ENCODE results near the gene MICAL3. TPM values are rescaled to one million over a fixed set of nuclear protein-coding genes. Genes with fewer than 3 reads are reported as not detected.

Gene MICAL3
- total and polyA plus RNA-seq, 9 of the 15 experiments (the other 6 are each of a cell fraction or from before 2014, with no cell fraction given) = 0.53 to 32.1 (median 12.3) TPM

GRCh38 chr22:17888855-17889254 lies 135.5 kb downstream of the MICAL3 start (continued):
- TF ChIP-seq RREB1 (CRISPR knock-in tag; IDR thresholded peaks at IDR 0.05) (no peak), DEAF1 (CRISPR knock-in tag; IDR thresholded peaks at IDR 0.05) (peak; percentile 27; the same call in 1 of the 2 replicates), JUND (IDR thresholded peaks at IDR 0.05; ENCODE audit: borderline replicate concordance, low read depth, low read length) (peak; percentile 43; the same call in 1 of the 2 replicates), JUND (tag; IDR thresholded peaks at IDR 0.05; ENCODE audit: borderline replicate concordance, low read depth, low read length) (no peak; the same call in 2 of the 3 replicates), ZNF449 (CRISPR knock-in tag; IDR thresholded peaks at IDR 0.05) (no peak), FOSL1 (tag; conservative IDR thresholded peaks at IDR 0.05) (no peak), CAMTA2 (CRISPR knock-in tag; conservative IDR thresholded peaks at IDR 0.05) (no peak), CLOCK (CRISPR knock-in tag; IDR thresholded peaks at IDR 0.05; ENCODE audit: borderline replicate concordance) (no peak), BHLHE40 (IDR thresholded peaks at IDR 0.05; ENCODE audit: low read length) (no peak), ID3 (CRISPR knock-in tag; IDR thresholded peaks at IDR 0.05) (no peak), ID3 (tag; IDR thresholded peaks at IDR 0.05) (no peak), SRSF9 (IDR thresholded peaks at IDR 0.05; ENCODE audit: borderline replicate concordance, low read depth, low read length) (no peak), MEIS2 (IDR thresholded peaks at IDR 0.05; ENCODE audit: partially characterized antibody) (peak; percentile 53), TEAD4 (IDR thresholded peaks at IDR 0.05; ENCODE audit: low read length) (no peak), TEAD4 (CRISPR knock-in tag; IDR thresholded peaks at IDR 0.05; ENCODE audit: borderline replicate concordance) (no peak), ZNF263 (CRISPR knock-in tag; IDR thresholded peaks at IDR 0.05; ENCODE audit: borderline replicate concordance) (no peak)

Measured in K562 (cell line).